ENCODE measurements around the gene BCR. TPM values are rescaled to one million over a fixed set of nuclear protein-coding genes. Genes with fewer than 3 reads are reported as not detected.

The BCR gene
- total RNA-seq, 4 donors from 2014 or later: 38.7 to 50.0 (median 47.5) TPM

GRCh38 chr22:23275751-23276150, 95.4 kb downstream of the BCR start:
- 85 to 94% methylated on average over 7 to 13 of the region's 14 CpGs for WGBS, 2 donors
- H3K27ac ChIP-seq: no peak overlapping the region
- H3K9me3 ChIP-seq: no peaks in the 10 kb centered on the region
- no peaks in the 10 kb centered on the region for H3K27me3 ChIP-seq
- H3K4me3 ChIP-seq: no peak overlapping the region
- no peak for TF ChIP-seq CTCF (IDR thresholded peaks at IDR 0.05)
- TF ChIP-seq POLR2A (IDR thresholded peaks at IDR 0.05): no peak
- H3K4me1 ChIP-seq: peaks cover 16 to 39% (median 25%) of the 10 kb centered on the region in 3 donors
- intact Hi-C loops (cut with DNase I): no loop called here
- H3K36me3 ChIP-seq: peaks cover 8 to 85% (median 29%) of the 10 kb centered on the region in 3 donors
- no peak for DNase-seq

GRCh38 chr22:23276656-23277582, 96.6 kb downstream of the BCR start:
- 91 to 95% methylated on average over 11 to 13 of the region's 20 CpGs for WGBS, 2 donors
- H3K27ac ChIP-seq: peak overlapping the region in 2 of 4 donors; percentile 84 to 85
- DNase-seq: no peak

GRCh38 chr22:23277583-23278295, 97.4 kb downstream of the BCR start:
- H3K4me1 ChIP-seq: peaks cover 28 to 59% (median 43%) of the 10 kb centered on the region in 3 donors
- peaks cover 8 to 77% (median 16%) of the 10 kb centered on the region in 3 donors for H3K36me3 ChIP-seq
- no peak overlapping the region for H3K4me3 ChIP-seq
- TF ChIP-seq CTCF (IDR thresholded peaks at IDR 0.05) (no peak), POLR2A (IDR thresholded peaks at IDR 0.05) (no peak)
- intact Hi-C loops (cut with DNase I): no loop called here
- H3K27me3 ChIP-seq: no peaks in the 10 kb centered on the region
- no peak for DNase-seq
- 70 to 96% methylated on average over 4 to 8 of the region's 15 CpGs for WGBS, 2 donors
- H3K27ac ChIP-seq: peak overlapping the region in 3 of 4 donors; percentile 84 to 90 (median 85)
- H3K9me3 ChIP-seq: no peaks in the 10 kb centered on the region

More at GRCh38 chr22:23276656-23277582, 96.6 kb downstream of the BCR start:
- Histone ChIP-seq H3K36me3 (peaks cover 8 to 79% (median 23%) of the 10 kb centered on the region in 3 donors), H3K4me3 (no peak overlapping the region), H3K9me3 (no peaks in the 10 kb centered on the region), H3K27me3 (no peaks in the 10 kb centered on the region), H3K4me1 (peaks cover 24 to 50% (median 37%) of the 10 kb centered on the region in 3 donors)
- no peak for TF ChIP-seq POLR2A (IDR thresholded peaks at IDR 0.05)
- TF ChIP-seq CTCF (IDR thresholded peaks at IDR 0.05): no peak
- intact Hi-C loops (cut with DNase I): no loop called here

- H3K27me3 ChIP-seq: no peaks in the 10 kb centered on the region
- TF ChIP-seq POLR2A (IDR thresholded peaks at IDR 0.05) (no peak), CTCF (IDR thresholded peaks at IDR 0.05) (no peak)
- H3K27ac ChIP-seq: peak overlapping the region; percentile 84 to 90 (median 85)
- 34 to 40% methylated on average over 10 to 11 of the region's 11 CpGs for WGBS, 2 donors
- peaks cover 28 to 70% (median 49%) of the 10 kb centered on the region in 3 donors for H3K4me1 ChIP-seq
- no peaks in the 10 kb centered on the region for H3K9me3 ChIP-seq
- peaks cover 8 to 77% (median 9%) of the 10 kb centered on the region in 3 donors for H3K36me3 ChIP-seq
- intact Hi-C loops (cut with DNase I): no loop called here
- DNase-seq: no peak
- H3K4me3 ChIP-seq: no peak overlapping the region
Observed at GRCh38 chr22:23278883-23279675, 98.8 kb downstream of the BCR start.
